RWPE1 (cell line): ENCODE measurements around the gene CHCHD3.

Source experiments
- CTCF ChIA-PET: fragments of 350-600 bp; sonication (Branson Sonifier 250); formaldehyde crosslinking; extraction: SDS; loops from one replicate; lab custom pipeline; 2021; lab: Yijun Ruan, JAX
- POLR2A ChIA-PET: fragments of 400-600 bp; formaldehyde crosslinking; extraction: SDS; loops from one replicate; lab custom pipeline; 2020; ENCODE audit warnings: antibody characterized with exemption; ENCODE audit not compliant: low non-redundant PET; lab: Yijun Ruan, JAX
- DNase-seq: peaks from one replicate; pipeline ENCODE4 v3.0.0; 2012; ENCODE audit warnings: low spot score
- H3K27ac ChIP-seq: fragments of 450-650 bp; 2 replicates; pipeline ENCODE4 v1.5.1; 2017
- CTCF ChIP-seq: fragments of 450-650 bp; conservative IDR thresholded peaks from 2 replicates; pipeline ENCODE4 v1.5.1; 2017; ENCODE audit warnings: low read depth, mild to moderate bottlenecking

The CHCHD3 gene

GRCh38 chr7:132769280-132769679 lies 312.6 kb downstream of the CHCHD3 start:
- no peak overlapping the region for H3K27ac ChIP-seq
- ChIA-PET CTCF (no interaction called here), POLR2A (no interaction called here)
- no peak for DNase-seq
- TF ChIP-seq CTCF, result no peak

DNA sequence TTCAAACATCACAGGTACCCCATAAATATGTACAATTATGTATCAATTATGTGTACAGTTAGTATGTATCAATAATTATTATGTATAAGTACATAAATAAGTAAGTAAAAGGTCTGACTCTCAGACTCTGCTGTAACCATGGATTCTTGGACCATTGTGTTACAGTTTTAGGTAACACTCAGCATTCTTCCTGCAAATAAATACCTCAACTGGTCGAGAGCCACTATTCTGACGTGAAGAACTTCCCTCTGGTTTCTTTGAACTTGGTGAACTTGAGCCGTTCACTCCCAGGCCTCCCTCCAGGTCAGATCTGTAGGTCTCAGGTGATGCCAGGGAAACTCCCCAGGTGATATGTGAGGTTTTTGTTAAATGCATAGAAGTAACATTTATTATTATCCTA lies 313.8 kb downstream of the CHCHD3 start:
- no peak for TF ChIP-seq CTCF
- ChIA-PET CTCF (interaction anchor here (0.7 kb wide), 1 partner anchor 64 kb away, joined by 4 read pairs; no protein-coding TSS in a partner anchor), POLR2A (no interaction called here)
- DNase-seq, result no peak
- no peak overlapping the region for H3K27ac ChIP-seq

- TF ChIP-seq CTCF, result no peak
- POLR2A ChIA-PET, result no interaction called here
- CTCF ChIA-PET, result interaction anchor here (0.7 kb wide), 2 partner anchors 64 to 1763 kb away, joined by 3 to 4 read pairs; no protein-coding TSS in a partner anchor
- no peak for DNase-seq
- no peak overlapping the region for H3K27ac ChIP-seq
These were observed 314.5 kb downstream of the CHCHD3 start for GRCh38 chr7:132767378-132767777.

DNA sequence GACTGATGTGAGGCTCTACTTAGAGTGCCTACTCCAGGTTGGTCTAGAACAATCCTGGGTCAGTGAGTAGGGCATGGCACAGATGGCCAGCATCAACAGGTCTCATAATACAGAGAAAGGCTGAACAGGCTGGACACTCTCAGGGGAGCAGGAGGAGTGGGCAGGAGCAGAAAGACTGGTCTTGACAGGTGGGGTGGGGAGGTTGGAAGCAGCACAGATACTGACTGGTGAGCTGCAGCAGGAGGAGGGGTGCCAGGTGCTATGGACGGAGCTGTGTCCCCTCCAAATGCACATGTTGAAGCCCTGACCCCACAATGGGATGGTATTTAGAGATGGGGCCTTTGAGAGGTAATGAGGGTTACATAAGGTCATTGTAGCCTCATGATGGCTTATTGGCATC lies 315.2 kb downstream of the CHCHD3 start:
- TF ChIP-seq CTCF, result no peak
- CTCF ChIA-PET, result interaction anchor here (0.7 kb wide), 1 partner anchor 1763 kb away, joined by 3 read pairs; no protein-coding TSS in a partner anchor
- POLR2A ChIA-PET, result no interaction called here
- no peak overlapping the region for H3K27ac ChIP-seq
- no peak for DNase-seq

- H3K27ac ChIP-seq, result no peak overlapping the region
- CTCF ChIA-PET, result no interaction called here
- POLR2A ChIA-PET, result no interaction called here
- no peak for TF ChIP-seq CTCF
- DNase-seq, result no peak
These were observed 316.0 kb downstream of the CHCHD3 start for GRCh38 chr7:132765861-132766260.

GRCh38 chr7:132764762-132765161 lies 317.1 kb downstream of the CHCHD3 start:
- CTCF ChIA-PET, result no interaction called here
- no peak for TF ChIP-seq CTCF
- DNase-seq, result no peak
- POLR2A ChIA-PET, result no interaction called here
- no peak overlapping the region for H3K27ac ChIP-seq
